Measurements from ENCODE around the gene NCBP3.

- TF ChIP-seq, protein P1, sequence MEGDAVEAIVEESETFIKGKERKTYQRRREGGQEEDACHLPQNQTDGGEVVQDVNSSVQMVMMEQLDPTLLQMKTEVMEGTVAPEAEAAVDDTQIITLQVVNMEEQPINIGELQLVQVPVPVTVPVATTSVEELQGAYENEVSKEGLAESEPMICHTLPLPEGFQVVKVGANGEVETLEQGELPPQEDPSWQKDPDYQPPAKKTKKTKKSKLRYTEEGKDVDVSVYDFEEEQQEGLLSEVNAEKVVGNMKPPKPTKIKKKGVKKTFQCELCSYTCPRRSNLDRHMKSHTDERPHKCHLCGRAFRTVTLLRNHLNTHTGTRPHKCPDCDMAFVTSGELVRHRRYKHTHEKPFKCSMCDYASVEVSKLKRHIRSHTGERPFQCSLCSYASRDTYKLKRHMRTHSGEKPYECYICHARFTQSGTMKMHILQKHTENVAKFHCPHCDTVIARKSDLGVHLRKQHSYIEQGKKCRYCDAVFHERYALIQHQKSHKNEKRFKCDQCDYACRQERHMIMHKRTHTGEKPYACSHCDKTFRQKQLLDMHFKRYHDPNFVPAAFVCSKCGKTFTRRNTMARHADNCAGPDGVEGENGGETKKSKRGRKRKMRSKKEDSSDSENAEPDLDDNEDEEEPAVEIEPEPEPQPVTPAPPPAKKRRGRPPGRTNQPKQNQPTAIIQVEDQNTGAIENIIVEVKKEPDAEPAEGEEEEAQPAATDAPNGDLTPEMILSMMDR (IDR thresholded peaks at IDR 0.05; ENCODE audit: low read depth, low read length), result no peak
- TF ChIP-seq POLR2A (IDR thresholded peaks at IDR 0.05; ENCODE audit: extremely low read depth, insufficient read length), result no peak
Observed at GRCh38 chr17:3796822-3797170, 49.2 kb downstream of the NCBP3 start.
